Motor neuron (in vitro differentiated cells): ENCODE measurements around the gene PLEKHM1. TPM values are rescaled to one million over a fixed set of nuclear protein-coding genes. Genes with fewer than 3 reads are reported as not detected.
"Not testable (repeated sequence)": the region's sequence is repeated elsewhere in the genome, so short reads cannot be mapped to it uniquely, and the experiment has no call there.

ENCODE experiments used
- ATAC-seq, 8 experiments: fragments of 200-7000 bp; cut with Tn5 transposase; replicated peaks in 6 of 8; 2 replicates each; pipeline ENCODE4 v1.8.0; 2021; ENCODE audit warnings: mild to moderate bottlenecking in 8 of 8, moderate library complexity in 8 of 8
- H3K27ac ChIP-seq, 2 donors: fragments of 250-450 bp; sonication (Bioruptor Pico); 2 replicates each; pipeline ENCODE4 v1.9.0; 2021; ENCODE audit warnings: antibody characterized with exemption in 2 of 2, mild to moderate bottlenecking in 2 of 2, moderate library complexity in 1 of 2
- H3K4me1 ChIP-seq, 2 donors: fragments of 250-450 bp; sonication (Bioruptor Pico); replicated peaks in 1 of 2; 2 replicates each; pipeline ENCODE4 v1.6.1; 2021; ENCODE audit warnings: antibody characterized with exemption in 2 of 2, mild to moderate bottlenecking in 2 of 2, moderate library complexity in 1 of 2
- H3K4me3 ChIP-seq, 5 donors: fragments of 250-450 bp; sonication (Bioruptor Pico); 2 replicates each; pipeline ENCODE4 v1.9.0; 2021; ENCODE audit warnings: antibody characterized with exemption in 5 of 5, mild to moderate bottlenecking in 5 of 5, moderate library complexity in 4 of 5
- WGBS, 10 experiments: fragments of 450-650 bp; shearing (Covaris generic); methylation state at CpG; one replicate each; pipeline ENCODE4 v1.0.0; 2022; 5-methylcytosine and 5-hydroxymethylcytosine counted together
- in situ Hi-C, 9 experiments: fragments of 400-800 bp; cut with MboI; loops; one replicate each; pipeline ENCODE4 v1.15.0; 2021; ENCODE audit warnings: low sequenced_read_pairs in 9 of 9, low pct_unique_long_range_greater_than_20kb in 2 of 9; ENCODE audit not compliant: unreplicated experiment in 9 of 9
- total RNA-seq, 8 experiments: library from RNA; unstranded; fragments of 300-600 nt; gene quantifications; 2 replicates each; pipeline versions ENCODE4 v1.2.3 to v1.2.4, GENCODE V29; 2022

PLEKHM1 gene
- 10 to 100 TPM in 4 of 8 experiments, 1 to 10 TPM in 4; 6.2 to 27.9 (median 11.8) TPM for total RNA-seq

GRCh38 chr17:45490615-45491433 lies at the start of gene PLEKHM1:
Gene PLEKHM1 (minus strand): TSS chr17:45490721. CDS start chr17:45482484, 8,237 bp downstream.
- WGBS, 10 experiments, result 0 to 4% (median 0%) methylated on average over 2 to 7 of the region's 59 CpGs; no CpG with 5 or more reads in 6 of the 10 experiments
- peak within 1 kb of the TSS in 1 of 2 donors; percentile 69 for H3K27ac ChIP-seq
- H3K4me1 ChIP-seq, in situ Hi-C loops: not testable (repeated sequence)
- H3K4me3 ChIP-seq, result peak within 1 kb of the TSS; percentile 46 to 93 (median 55)
- peak; percentile 81 to 98 (median 96) for ATAC-seq

GRCh38 chr17:45538168-45538567 lies 47.6 kb upstream of the PLEKHM1 start:
- WGBS, 10 experiments, result no CpG with 5 or more reads among the region's 7 CpGs
- in situ Hi-C loops, ATAC-seq, H3K4me1 ChIP-seq, H3K27ac ChIP-seq, H3K4me3 ChIP-seq: not testable (repeated sequence)

- WGBS, 10 experiments, result 0 to 100% (median 88%) methylated on average over 1 to 2 of the region's 3 CpGs; no CpG with 5 or more reads in 6 of the 10 experiments
- H3K27ac ChIP-seq, in situ Hi-C loops, H3K4me1 ChIP-seq, H3K4me3 ChIP-seq, ATAC-seq: not testable (repeated sequence)
These were observed 15.6 kb upstream of the PLEKHM1 start for GRCh38 chr17:45506072-45506471.

DNA sequence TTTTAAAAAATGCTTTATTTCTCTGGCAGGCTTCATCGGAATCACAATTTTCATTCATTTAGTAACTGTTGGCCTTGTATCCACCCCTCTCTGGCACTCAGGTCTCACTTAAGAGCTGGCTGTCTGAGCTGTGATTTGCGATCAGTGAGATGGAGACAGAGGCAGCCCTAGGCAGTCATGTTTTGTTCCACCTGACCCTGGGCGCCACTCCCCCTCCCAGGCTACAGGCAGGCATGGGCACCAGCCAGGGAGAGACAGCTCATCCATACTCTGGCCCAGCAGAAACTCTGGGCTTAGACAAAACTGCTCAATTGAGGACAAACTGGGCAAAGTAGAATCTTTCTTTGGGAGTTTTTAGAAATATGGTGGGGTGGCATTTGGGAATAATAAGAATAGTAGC lies 14.7 kb upstream of the PLEKHM1 start:
- ATAC-seq, result peak in 4 of 8 experiments; percentile 60 to 97 (median 64)
- 80 to 100% methylated on average over 1 of the region's 3 CpGs; no CpG with 5 or more reads in 8 of the 10 experiments for WGBS, 10 experiments
- in situ Hi-C loops, result not testable (repeated sequence)

DNA sequence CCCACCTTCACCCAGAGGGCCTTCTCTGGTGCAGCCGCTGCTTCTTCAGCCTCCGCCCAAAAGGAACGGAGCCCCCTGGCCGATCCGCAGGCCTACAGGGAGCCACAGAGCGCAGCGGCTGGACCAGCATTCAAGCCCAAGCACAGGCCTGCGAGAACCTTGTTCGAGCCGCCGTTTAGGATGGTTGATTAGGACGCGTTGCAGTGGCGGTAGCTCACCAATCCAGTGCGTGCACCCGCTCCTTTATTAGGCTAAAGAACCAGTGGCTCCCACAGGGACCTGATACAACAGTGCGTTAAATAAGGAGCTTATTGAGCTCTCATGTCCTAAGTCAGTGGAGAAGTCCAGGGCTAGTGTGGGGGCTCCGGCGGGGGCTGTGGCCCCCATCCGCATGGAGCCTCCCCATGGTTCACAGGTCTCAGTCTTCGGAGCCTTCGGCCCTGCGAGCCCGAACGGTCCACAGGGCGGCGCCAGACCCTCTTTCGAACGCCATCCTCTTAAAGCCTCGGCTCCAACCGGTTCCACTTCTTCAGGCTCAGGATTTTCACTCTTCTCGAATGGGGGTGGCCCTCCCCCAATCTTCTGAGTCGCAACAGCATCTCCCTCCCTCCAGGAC lies 10.7 kb upstream of the PLEKHM1 start:
- peak in 1 of 8 experiments; percentile 46 for ATAC-seq
- H3K27ac ChIP-seq, H3K4me3 ChIP-seq, H3K4me1 ChIP-seq, in situ Hi-C loops: not testable (repeated sequence)
- WGBS, 10 experiments, result no CpG with 5 or more reads among the region's 33 CpGs

More for the DNA sequence above, 14.7 kb upstream of the PLEKHM1 start:
- H3K27ac ChIP-seq, H3K4me3 ChIP-seq, H3K4me1 ChIP-seq: not testable (repeated sequence)

- in situ Hi-C loops, result not testable (repeated sequence)
- peak in 4 of 8 experiments; percentile 37 to 98 (median 52) for ATAC-seq
These were observed 10.0 kb upstream of the PLEKHM1 start for GRCh38 chr17:45500478-45500877.

GRCh38 chr17:45499208-45499607 lies 8.7 kb upstream of the PLEKHM1 start:
- in situ Hi-C loops, H3K4me3 ChIP-seq, ATAC-seq, H3K4me1 ChIP-seq, H3K27ac ChIP-seq: not testable (repeated sequence)
- no CpG with 5 or more reads among the region's 3 CpGs for WGBS, 10 experiments

More at GRCh38 chr17:45500478-45500877, 10.0 kb upstream of the PLEKHM1 start:
- H3K4me3 ChIP-seq, H3K4me1 ChIP-seq, H3K27ac ChIP-seq: not testable (repeated sequence)
- WGBS, 10 experiments, result no CpG with 5 or more reads among the region's 2 CpGs

GRCh38 chr17:45498377-45498776 lies 7.9 kb upstream of the PLEKHM1 start:
- in situ Hi-C loops, H3K4me1 ChIP-seq, H3K4me3 ChIP-seq, H3K27ac ChIP-seq, ATAC-seq: not testable (repeated sequence)
- no CpG with 5 or more reads among the region's 6 CpGs for WGBS, 10 experiments

GRCh38 chr17:45497449-45497848 lies 6.9 kb upstream of the PLEKHM1 start:
- ATAC-seq, H3K4me3 ChIP-seq, H3K4me1 ChIP-seq, in situ Hi-C loops, H3K27ac ChIP-seq: not testable (repeated sequence)
- no CpG with 5 or more reads among the region's 8 CpGs for WGBS, 10 experiments

DNA sequence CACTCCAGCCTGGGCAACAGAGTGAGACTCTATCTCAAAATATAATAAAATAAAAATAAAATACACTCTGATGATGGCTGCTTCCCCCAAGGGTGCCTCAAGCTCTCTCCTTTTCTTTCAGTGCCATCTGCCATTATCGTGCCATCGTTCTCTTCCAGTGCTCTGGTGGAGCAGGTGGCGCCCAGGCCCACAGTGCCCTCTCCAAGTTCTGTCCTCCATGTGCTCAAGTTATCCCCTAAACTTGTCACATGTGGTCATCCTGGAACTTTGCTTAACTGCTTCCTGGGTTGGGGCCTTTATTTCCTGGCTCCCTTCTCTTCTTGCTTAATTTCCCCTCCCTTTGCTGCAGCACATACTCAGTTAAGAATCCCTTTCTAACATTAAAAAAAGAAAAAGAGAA lies 6.0 kb upstream of the PLEKHM1 start:
- in situ Hi-C loops, H3K4me3 ChIP-seq, H3K4me1 ChIP-seq, ATAC-seq, H3K27ac ChIP-seq: not testable (repeated sequence)
- no CpG with 5 or more reads among the region's 3 CpGs for WGBS, 10 experiments

DNA sequence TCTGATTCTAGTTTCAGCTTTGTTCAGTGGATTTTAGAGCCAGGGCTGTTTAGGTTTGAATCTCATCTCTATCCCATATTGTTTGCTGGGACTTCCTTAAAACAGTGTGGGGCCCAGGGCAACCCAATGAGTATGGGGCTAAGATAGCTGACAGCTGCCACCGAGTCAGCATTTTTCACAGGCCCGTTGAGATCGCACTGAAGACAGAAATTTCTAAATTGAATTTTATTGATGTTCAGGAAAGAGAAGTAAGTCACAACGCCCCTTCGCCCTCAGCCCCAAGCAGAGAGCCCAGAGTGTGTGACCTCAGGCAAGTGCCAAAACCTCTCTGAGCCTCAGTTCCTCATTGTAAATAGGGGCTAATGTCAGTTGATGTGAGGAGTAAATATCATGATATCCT lies 4.0 kb upstream of the PLEKHM1 start:
- ATAC-seq, in situ Hi-C loops: not testable (repeated sequence)
- WGBS, 10 experiments, result 75 to 100% (median 87%) methylated on average over 1 to 5 of the region's 5 CpGs; no CpG with 5 or more reads in 6 of the 10 experiments

GRCh38 chr17:45492156-45492555 lies 1.6 kb upstream of the PLEKHM1 start:
- in situ Hi-C loops, H3K4me3 ChIP-seq, H3K27ac ChIP-seq, H3K4me1 ChIP-seq, ATAC-seq: not testable (repeated sequence)
- WGBS, 10 experiments, result no CpG with 5 or more reads among the region's 4 CpGs

More for the DNA sequence above, 4.0 kb upstream of the PLEKHM1 start:
- H3K4me1 ChIP-seq, H3K4me3 ChIP-seq, H3K27ac ChIP-seq: not testable (repeated sequence)

DNA sequence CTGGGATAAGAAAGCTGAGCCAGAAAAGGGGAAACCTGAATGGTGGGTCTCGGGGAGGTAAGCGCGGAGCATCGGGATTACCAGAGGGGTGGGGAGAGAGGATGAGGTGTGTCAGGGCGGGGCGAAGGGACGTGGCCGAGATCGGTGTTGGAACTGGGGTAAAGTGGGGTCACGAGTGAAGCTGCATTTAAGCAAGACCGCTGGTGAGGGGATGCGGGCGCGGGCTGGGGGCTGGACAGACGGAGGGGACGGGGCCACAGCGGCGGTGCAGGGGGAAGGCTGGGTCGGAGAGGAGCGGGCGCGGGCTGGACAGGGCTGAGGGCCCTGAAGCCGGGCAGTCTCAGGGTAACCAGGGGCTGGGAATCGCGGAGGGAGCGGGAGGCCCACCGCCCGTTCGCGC lies 323 bp downstream of the PLEKHM1 start:
- no CpG with 5 or more reads among the region's 30 CpGs for WGBS, 10 experiments

More for the DNA sequence above, 323 bp downstream of the PLEKHM1 start:
- H3K4me1 ChIP-seq, H3K27ac ChIP-seq, in situ Hi-C loops: not testable (repeated sequence)
- peak; percentile 13 to 62 (median 55) for ATAC-seq
- peak overlapping the region; percentile 46 to 93 (median 55) for H3K4me3 ChIP-seq
